Stomach (tissue), 4 donors: ENCODE measurements around the gene PKP2.

ENCODE experiments used
- CTCF ChIP-seq, 7 experiments: fragments of 450-650 bp in 4 of 7; fragments of 200-600 bp in 3 of 7; sonication (generic) in 3 of 7; IDR thresholded peaks; one replicate each; pipeline ENCODE4 v1.5.1; 2016 to 2019; ENCODE audit warnings: antibody characterized with exemption in 7 of 7, control low read depth in 2 of 7, mild to moderate bottlenecking in 1 of 7
- POLR2A ChIP-seq, 4 donors: fragments of 450-650 bp; IDR thresholded peaks; one replicate each; pipeline ENCODE4 v1.6.1; 2016; ENCODE audit warnings: antibody characterized with exemption in 4 of 4, control low read depth in 2 of 4, mild to moderate bottlenecking in 1 of 4, moderate library complexity in 1 of 4
- POLR2AphosphoS5 ChIP-seq, 3 donors: sonication (generic); formaldehyde crosslinking; IDR thresholded peaks; one replicate each; pipeline ENCODE4 v1.6.1; 2016; ENCODE audit warnings: antibody characterized with exemption in 3 of 3

- no peak for TF ChIP-seq CTCF (IDR thresholded peaks at IDR 0.05)
- TF ChIP-seq POLR2A (IDR thresholded peaks at IDR 0.05), result no peak
- TF ChIP-seq POLR2AphosphoS5 (IDR thresholded peaks at IDR 0.05), result no peak
Observed at GRCh38 chr12:32826807-32827412, 69.7 kb downstream of the PKP2 start.
